ENCODE results near the gene TECRL. TPM values are rescaled to one million over a fixed set of nuclear protein-coding genes. Genes with fewer than 3 reads are reported as not detected.

TECRL gene
- total and polyA plus RNA-seq, 5 donors, result 354 to 857 (median 824) TPM

DNA sequence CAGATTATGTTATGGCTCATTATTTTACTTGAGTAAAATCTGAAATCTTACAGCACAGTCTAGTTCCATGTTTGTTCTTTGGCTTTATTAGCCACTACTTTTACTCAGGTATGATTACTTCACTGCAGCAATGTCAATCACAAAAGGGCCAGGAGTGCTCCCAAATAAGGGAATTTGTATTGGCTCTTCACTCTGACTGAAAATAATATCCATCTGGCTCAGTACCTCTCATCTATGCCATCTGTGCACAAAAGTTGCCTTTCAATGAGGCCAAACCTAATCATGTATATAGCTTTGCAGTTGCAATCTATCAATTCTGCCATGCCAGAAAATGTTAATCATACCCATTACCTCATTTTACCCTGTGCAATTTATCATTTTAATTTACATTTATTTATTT, 161.1 kb downstream of the TECRL start:
- H3K9me3 ChIP-seq (ENCODE audit: control insufficient read depth, low read length), result no peaks in the 10 kb centered on the region
- intact Hi-C loops (cut with DNase I), result no loop called here
- H3K4me1 ChIP-seq (ENCODE audit: control insufficient read depth, insufficient read depth, low read length), result no peaks in the 10 kb centered on the region

GRCh38 chr4:64230709-64231310, 178.4 kb downstream of the TECRL start:
- peaks cover 5% of the 10 kb centered on the region for H3K9me3 ChIP-seq (ENCODE audit: control insufficient read depth, low read length)

More for the DNA sequence above, 161.1 kb downstream of the TECRL start:
- DNase-seq (no peak), ATAC-seq (no peak)
- Histone ChIP-seq H3K27me3 (ENCODE audit: control insufficient read depth, insufficient read depth) (no peaks in the 10 kb centered on the region), H3K27ac (ENCODE audit: low read length) (no peak overlapping the region), H3K4me3 (ENCODE audit: low read length) (no peak overlapping the region)

More at GRCh38 chr4:64230709-64231310, 178.4 kb downstream of the TECRL start:
- H3K27me3 ChIP-seq (ENCODE audit: control insufficient read depth, insufficient read depth), result no peaks in the 10 kb centered on the region
- no peak overlapping the region for H3K27ac ChIP-seq (ENCODE audit: low read length)
- DNase-seq (no peak), ATAC-seq (no peak)
- no peak overlapping the region for H3K4me3 ChIP-seq (ENCODE audit: low read length)
- intact Hi-C loops (cut with DNase I), result no loop called here
- WGBS, result 77% methylated on average over 3 of the region's 3 CpGs
- no peaks in the 10 kb centered on the region for H3K4me1 ChIP-seq (ENCODE audit: control insufficient read depth, insufficient read depth, low read length)

Measured in right cardiac atrium (tissue), 5 donors.